ENCODE data around the gene PGA3. TPM values are rescaled to one million over a fixed set of nuclear protein-coding genes. Genes with fewer than 3 reads are reported as not detected.

Gene PGA3
- total and polyA plus RNA-seq, 2 of the 8 experiments (the other 6 are each of a cell fraction or from before 2014, with no cell fraction given) = not detected

GRCh38 chr11:61194169-61194671 is 9.1 kb upstream of the PGA3 start:
- H4K20me1 ChIP-seq (replicated peaks in 1 of 2; ENCODE audit: control insufficient read depth in 1 of 2, insufficient read depth in 2 of 2, low read length in 2 of 2) = no peaks in the 10 kb centered on the region
- H3K4ac ChIP-seq (replicated peaks; ENCODE audit: insufficient read length, low read depth, low read length) = no peak overlapping the region
- no peak overlapping the region for H2BK15ac ChIP-seq (ENCODE audit: low read length)
- H3K79me1 ChIP-seq (ENCODE audit: low read depth, low read length) = no peaks in the 10 kb centered on the region
- H2BK12ac ChIP-seq (ENCODE audit: low read depth, low read length) = no peak overlapping the region
- H3K18ac ChIP-seq (ENCODE audit: extremely low read depth, low read length) = no peak overlapping the region
- 0 out of 4 replicates have a peak, but pooled peaks cover 0 to 3% of the 10 kb centered on the region in 2 experiments for H3K9me3 ChIP-seq (ENCODE audit: insufficient read depth in 2 of 2, low read depth in 1 of 2, low read length in 1 of 2)
- no peak overlapping the region; the same call in 1 of the 2 replicates for H4K8ac ChIP-seq (ENCODE audit: extremely low read depth, insufficient read depth, low read length)
- no peak overlapping the region for H3K9ac ChIP-seq (replicated peaks in 1 of 4; ENCODE audit: extremely low read depth in 1 of 4, low read depth in 3 of 4, low read length in 3 of 4)
- H2BK20ac ChIP-seq (ENCODE audit: low read length) = no peak overlapping the region
- H2AK5ac ChIP-seq (ENCODE audit: low read depth, low read length) = no peak overlapping the region
- H3K36me3 ChIP-seq (ENCODE audit: control insufficient read depth in 2 of 4, insufficient read depth in 4 of 4, low read length in 3 of 4) = no peaks in the 10 kb centered on the region
- no peak overlapping the region for H3K27ac ChIP-seq (ENCODE audit: low read depth, low read length)
- FAIRE-seq = no peak
- H3K4me2 ChIP-seq (ENCODE audit: insufficient read depth in 1 of 2, low read depth in 2 of 2, low read length in 2 of 2) = no peak overlapping the region
- H3K79me2 ChIP-seq (ENCODE audit: control insufficient read depth in 1 of 2, insufficient read depth in 2 of 2, low read length in 2 of 2) = no peaks in the 10 kb centered on the region
- H4K5ac ChIP-seq (ENCODE audit: insufficient read length, low read depth, low read length) = no peak overlapping the region
- H3K4me3 ChIP-seq (ENCODE audit: extremely low read depth in 1 of 4, insufficient read depth in 2 of 4, low read depth in 3 of 4, low read length in 4 of 4) = no peak overlapping the region
- ChIA-PET POLR2A (ENCODE audit: partially characterized antibody) (no interaction called here), CTCF (ENCODE audit: partially characterized antibody) (interaction anchor here (1.1 kb wide), 1 partner anchor 306 kb away, joined by 3 read pairs; no protein-coding TSS in a partner anchor)
- 84% methylated on average over 9 of the region's 12 CpGs; no CpG with 5 or more reads in 1 of the 2 experiments for WGBS, 2 experiments (ENCODE audit: extremely low coverage in 1 of 2, insufficient coverage in 1 of 2, insufficient read length in 1 of 2, insufficient replicate concordance in 2 of 2, low coverage in 1 of 2, low lambda C conversion rate in 2 of 2, missing lambda C conversion rate in 1 of 2)
- H3K14ac ChIP-seq (ENCODE audit: insufficient read length) = no peak overlapping the region
- no peak for DNase-seq (ENCODE audit: low read depth in 1 of 2, low spot score in 2 of 2)
- H3K4me1 ChIP-seq (replicated peaks in 1 of 4; ENCODE audit: control insufficient read depth in 3 of 4, insufficient read depth in 4 of 4, low read length in 3 of 4) = peaks cover 0 to 8% (median 0%) of the 10 kb centered on the region in 4 experiments; a peak in 2 of 7 replicates
- H3K23ac ChIP-seq (ENCODE audit: insufficient read length) = no peak overlapping the region
- no peaks in the 10 kb centered on the region for H3K23me2 ChIP-seq (ENCODE audit: low read depth, low read length)
- no peaks in the 10 kb centered on the region for H3K27me3 ChIP-seq (replicated peaks in 1 of 4; ENCODE audit: control insufficient read depth in 3 of 4, extremely low read depth in 1 of 4, insufficient read depth in 3 of 4, low read length in 3 of 4)
- no peak overlapping the region for H4K91ac ChIP-seq (replicated peaks; ENCODE audit: insufficient read length, low read length)
- no peak overlapping the region for H2BK5ac ChIP-seq (ENCODE audit: low read depth, low read length)
- TF ChIP-seq KDM1A (IDR thresholded peaks at IDR 0.05; ENCODE audit: borderline replicate concordance, low read length) = no peak
- TF ChIP-seq SRF (IDR thresholded peaks at IDR 0.05; ENCODE audit: low read depth, low read length) = no peak
- TF ChIP-seq SIRT6 (IDR thresholded peaks at IDR 0.05; ENCODE audit: low read length) = no peak
- TF ChIP-seq MAFK (IDR thresholded peaks at IDR 0.05; ENCODE audit: low read depth, low read length) = no peak
- no peak for TF ChIP-seq EZH2 (IDR thresholded peaks at IDR 0.05; ENCODE audit: low read depth, low read length, severe bottlenecking)
- no peak for TF ChIP-seq KDM5A (IDR thresholded peaks at IDR 0.05; ENCODE audit: low read length)
- no peak for TF ChIP-seq FOSL1 (IDR thresholded peaks at IDR 0.05; ENCODE audit: insufficient read depth, low read depth, low read length)
- no peak for TF ChIP-seq CREB1 (IDR thresholded peaks at IDR 0.05)
- TF ChIP-seq JUND (IDR thresholded peaks at IDR 0.05; ENCODE audit: low read length) = no peak
- H2BK120ac ChIP-seq (replicated peaks; ENCODE audit: low read depth, low read length) = no peak overlapping the region
- 0 out of 2 replicates have a peak overlapping the region, but pooled peaks have one; percentile 19 for H2AFZ ChIP-seq (ENCODE audit: low read length)
- no peak overlapping the region for H3K56ac ChIP-seq (replicated peaks; ENCODE audit: insufficient read length, low read depth, low read length)

All from H1 (cell line).